Ovary (tissue), 3 donors: ENCODE data around the gene LGALS7.

ENCODE experiments used
- EP300 ChIP-seq: sonication (generic); formaldehyde crosslinking; IDR thresholded peaks from one replicate; pipeline ENCODE4 v1.6.1; 2017; ENCODE audit warnings: antibody characterized with exemption
- POLR2A ChIP-seq: fragments of 450-650 bp; IDR thresholded peaks from one replicate; pipeline ENCODE4 v1.6.1; 2017; ENCODE audit warnings: antibody characterized with exemption, mild to moderate bottlenecking, moderate library complexity
- TF ChIP-seq, protein P1 (sequence below), 3 donors: fragments of 450-650 bp in 2 of 3; fragments of 200-600 bp in 1 of 3; IDR thresholded peaks; one replicate each; pipeline versions ENCODE4 v1.5.1 to v1.8.0; 2016 to 2022; ENCODE audit warnings: antibody characterized with exemption in 3 of 3, mild to moderate bottlenecking in 1 of 3
- donor health status: DM: no; HTN: no; CAD: no.

- TF ChIP-seq, protein P1, sequence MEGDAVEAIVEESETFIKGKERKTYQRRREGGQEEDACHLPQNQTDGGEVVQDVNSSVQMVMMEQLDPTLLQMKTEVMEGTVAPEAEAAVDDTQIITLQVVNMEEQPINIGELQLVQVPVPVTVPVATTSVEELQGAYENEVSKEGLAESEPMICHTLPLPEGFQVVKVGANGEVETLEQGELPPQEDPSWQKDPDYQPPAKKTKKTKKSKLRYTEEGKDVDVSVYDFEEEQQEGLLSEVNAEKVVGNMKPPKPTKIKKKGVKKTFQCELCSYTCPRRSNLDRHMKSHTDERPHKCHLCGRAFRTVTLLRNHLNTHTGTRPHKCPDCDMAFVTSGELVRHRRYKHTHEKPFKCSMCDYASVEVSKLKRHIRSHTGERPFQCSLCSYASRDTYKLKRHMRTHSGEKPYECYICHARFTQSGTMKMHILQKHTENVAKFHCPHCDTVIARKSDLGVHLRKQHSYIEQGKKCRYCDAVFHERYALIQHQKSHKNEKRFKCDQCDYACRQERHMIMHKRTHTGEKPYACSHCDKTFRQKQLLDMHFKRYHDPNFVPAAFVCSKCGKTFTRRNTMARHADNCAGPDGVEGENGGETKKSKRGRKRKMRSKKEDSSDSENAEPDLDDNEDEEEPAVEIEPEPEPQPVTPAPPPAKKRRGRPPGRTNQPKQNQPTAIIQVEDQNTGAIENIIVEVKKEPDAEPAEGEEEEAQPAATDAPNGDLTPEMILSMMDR (IDR thresholded peaks at IDR 0.05): no peak
- TF ChIP-seq EP300 (no peak), POLR2A (no peak)
These were observed 33.1 kb upstream of the LGALS7 start for GRCh38 chr19:38806371-38806770.
